Ovary (tissue), 9 donors: ENCODE measurements around the gene PALLD. TPM values are rescaled to one million over a fixed set of nuclear protein-coding genes. Genes with fewer than 3 reads are reported as not detected.

ENCODE experiments used
- DNase-seq, 5 donors: peaks; one replicate each; pipeline ENCODE4 v3.0.0-alpha.2; 2019 to 2020
- H3K27ac ChIP-seq, 2 donors: fragments of 200-600 bp; one replicate each; pipeline versions ENCODE4 v1.5.1 to v1.8.0; 2019 to 2022
- H3K27me3 ChIP-seq: fragments of 200-600 bp; one replicate; pipeline ENCODE4 v1.8.0; 2022
- H3K36me3 ChIP-seq: fragments of 200-600 bp; sonication (generic); one replicate; pipeline ENCODE4 v1.5.1; 2019
- H3K4me1 ChIP-seq: one replicate; pipeline ENCODE4 v1.8.1; 2013; ENCODE audit warnings: mild to moderate bottlenecking, moderate library complexity; ENCODE audit not compliant: insufficient read depth
- H3K4me3 ChIP-seq: fragments of 200-600 bp; sonication (generic); one replicate; pipeline ENCODE4 v1.5.1; 2017
- H3K9me3 ChIP-seq, 2 donors: fragments of 200-600 bp in 1 of 2; sonication (generic) in 1 of 2; one replicate each; pipeline versions ENCODE4 v1.5.1 to v1.8.1; 2013 to 2019; ENCODE audit warnings: mild to moderate bottlenecking in 1 of 2, moderate library complexity in 1 of 2
- EP300 ChIP-seq: sonication (generic); formaldehyde crosslinking; IDR thresholded peaks from one replicate; pipeline ENCODE4 v1.6.1; 2017; ENCODE audit warnings: antibody characterized with exemption
- POLR2A ChIP-seq: fragments of 450-650 bp; IDR thresholded peaks from one replicate; pipeline ENCODE4 v1.6.1; 2017; ENCODE audit warnings: antibody characterized with exemption, mild to moderate bottlenecking, moderate library complexity
- WGBS, 3 donors: extraction: QIAGEN DNeasy Blood & Tissue Kit in 1 of 3; methylation state at CpG; one replicate each; pipeline versions ENCODE4 v1.1.5 to v1.1.7; 2013 to 2017; 5-methylcytosine and 5-hydroxymethylcytosine counted together
- intact Hi-C, 4 donors: fragments of 100-400 bp; cut with DNase I; formaldehyde crosslinking; loops; one replicate each; pipeline versions ENCODE4 v1.11.0 to v1.15.1; 2022 to 2023
- polyA plus RNA-seq, 2 donors: library from polyadenylated mRNA; stranded (reverse); fragments of 200-250 nt in 1 of 2; fragments of 350-450 nt in 1 of 2; fragmentation: Illumina TruSeq in 1 of 2; extraction: RNeasy Lipid Tissue Mini Kit (QIAGEN cat#74804) in 1 of 2; gene quantifications; one replicate each; pipeline ENCODE4 v1.2.3, GENCODE V29; 2013 to 2014
- total RNA-seq, 7 donors: library from RNA; depleted of rRNA in 2 of 7; stranded (reverse); fragments of >200 nt in 2 of 7; fragmentation: NEBNext Ultra II Directional in 3 of 7; extraction: Animal tissue kit (Norgen Biotek cat#: 25700) in 3 of 7; gene quantifications; one replicate each; pipeline versions ENCODE4 v1.1.0 to v1.2.4, GENCODE V29; 2016 to 2023
- TF ChIP-seq, protein P1 (sequence below), 3 donors: fragments of 450-650 bp in 2 of 3; fragments of 200-600 bp in 1 of 3; IDR thresholded peaks; one replicate each; pipeline versions ENCODE4 v1.5.1 to v1.8.0; 2016 to 2022; ENCODE audit warnings: antibody characterized with exemption in 3 of 3, mild to moderate bottlenecking in 1 of 3
- donor health status: DM: no; HTN: no; CAD: no; lungs with moderate emphysema.
- donor health status: DM: no; HTN: no; CAD: no.
- donor health status: Bipolar disorder and iron deficiency.
- donor health status: DM: yes; HTN: yes; CAD: no.
- donor health status: DM: no; HTN: no; CAD: no.
- donor health status: DM: yes; HTN: yes; CAD: no.

PALLD gene
- total and polyA plus RNA-seq, 9 donors = 96.8 to 605 (median 137) TPM

DNA sequence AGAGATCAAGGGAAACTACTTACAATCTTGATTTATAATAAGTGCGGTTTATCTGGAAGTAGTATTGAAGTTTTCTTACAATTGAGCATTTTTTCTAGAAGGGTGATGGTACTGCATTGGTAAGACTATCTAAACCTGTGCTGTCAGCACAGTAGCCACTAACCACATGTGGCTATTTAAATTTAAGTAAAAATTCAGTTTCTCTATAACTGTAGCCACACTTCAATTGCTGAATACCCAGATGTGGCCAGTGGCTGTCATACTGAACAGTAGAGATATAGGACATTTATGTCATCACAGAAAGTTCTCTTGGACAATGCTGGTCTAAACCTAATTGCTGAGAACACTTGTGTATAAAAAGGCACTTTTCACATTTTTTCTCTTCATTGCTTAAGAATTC lies 290.5 kb downstream of the PALLD start:
- H3K4me3 ChIP-seq = peak overlapping the region; percentile 4
- TF ChIP-seq POLR2A (no peak), EP300 (no peak)
- TF ChIP-seq, protein P1, sequence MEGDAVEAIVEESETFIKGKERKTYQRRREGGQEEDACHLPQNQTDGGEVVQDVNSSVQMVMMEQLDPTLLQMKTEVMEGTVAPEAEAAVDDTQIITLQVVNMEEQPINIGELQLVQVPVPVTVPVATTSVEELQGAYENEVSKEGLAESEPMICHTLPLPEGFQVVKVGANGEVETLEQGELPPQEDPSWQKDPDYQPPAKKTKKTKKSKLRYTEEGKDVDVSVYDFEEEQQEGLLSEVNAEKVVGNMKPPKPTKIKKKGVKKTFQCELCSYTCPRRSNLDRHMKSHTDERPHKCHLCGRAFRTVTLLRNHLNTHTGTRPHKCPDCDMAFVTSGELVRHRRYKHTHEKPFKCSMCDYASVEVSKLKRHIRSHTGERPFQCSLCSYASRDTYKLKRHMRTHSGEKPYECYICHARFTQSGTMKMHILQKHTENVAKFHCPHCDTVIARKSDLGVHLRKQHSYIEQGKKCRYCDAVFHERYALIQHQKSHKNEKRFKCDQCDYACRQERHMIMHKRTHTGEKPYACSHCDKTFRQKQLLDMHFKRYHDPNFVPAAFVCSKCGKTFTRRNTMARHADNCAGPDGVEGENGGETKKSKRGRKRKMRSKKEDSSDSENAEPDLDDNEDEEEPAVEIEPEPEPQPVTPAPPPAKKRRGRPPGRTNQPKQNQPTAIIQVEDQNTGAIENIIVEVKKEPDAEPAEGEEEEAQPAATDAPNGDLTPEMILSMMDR (IDR thresholded peaks at IDR 0.05) = no peak
- H3K36me3 ChIP-seq = no peaks in the 10 kb centered on the region
- WGBS, 3 donors = 84 to 95% (median 85%) methylated on average over 1 of the region's 1 CpG
- intact Hi-C loops = no loop called here
- no peaks in the 10 kb centered on the region for H3K27me3 ChIP-seq
- no peak overlapping the region for H3K27ac ChIP-seq
- H3K9me3 ChIP-seq = no peaks in the 10 kb centered on the region
- DNase-seq = no peak
- peaks cover 2% of the 10 kb centered on the region for H3K4me1 ChIP-seq

- no peak for DNase-seq
- Histone ChIP-seq H3K4me1 (peaks cover 2% of the 10 kb centered on the region), H3K27ac (no peak overlapping the region), H3K9me3 (no peaks in the 10 kb centered on the region), H3K4me3 (peak overlapping the region; percentile 4), H3K36me3 (no peaks in the 10 kb centered on the region), H3K27me3 (no peaks in the 10 kb centered on the region)
- WGBS, 3 donors = 83 to 95% (median 95%) methylated on average over 10 of the region's 10 CpGs
- intact Hi-C loops = no loop called here
- TF ChIP-seq EP300 = no peak
- TF ChIP-seq POLR2A = no peak
- TF ChIP-seq, protein P1 (IDR thresholded peaks at IDR 0.05) = no peak
These were observed 291.1 kb downstream of the PALLD start for GRCh38 chr4:168787801-168788595.

GRCh38 chr4:168790898-168791297 lies 294.0 kb downstream of the PALLD start:
- no peak overlapping the region for H3K27ac ChIP-seq
- H3K4me1 ChIP-seq = no peaks in the 10 kb centered on the region
- no peaks in the 10 kb centered on the region for H3K9me3 ChIP-seq
- DNase-seq = no peak
- no peaks in the 10 kb centered on the region for H3K27me3 ChIP-seq
- TF ChIP-seq, protein P1 (IDR thresholded peaks at IDR 0.05) = no peak
- TF ChIP-seq POLR2A = no peak
- intact Hi-C loops = no loop called here
- no peaks in the 10 kb centered on the region for H3K36me3 ChIP-seq
- H3K4me3 ChIP-seq = no peak overlapping the region

DNA sequence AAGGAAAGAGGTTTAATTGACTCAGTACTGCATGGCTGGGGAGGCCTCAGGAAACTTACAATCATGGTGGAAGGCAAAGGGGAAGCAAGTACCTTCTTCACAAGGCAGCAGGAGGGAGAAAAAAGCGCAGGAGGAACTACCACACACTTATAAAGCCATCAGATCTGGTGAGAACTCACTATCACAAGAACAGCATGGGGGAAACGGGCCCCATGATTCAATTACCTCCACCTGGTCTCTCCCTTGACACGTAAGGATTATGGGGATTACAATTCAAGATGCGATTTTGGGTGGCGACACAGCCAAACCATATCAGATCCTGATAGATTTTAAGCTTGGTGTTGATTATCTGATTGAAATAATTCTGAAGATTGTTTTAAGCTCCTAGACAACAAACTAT lies 294.5 kb downstream of the PALLD start:
- H3K36me3 ChIP-seq = no peaks in the 10 kb centered on the region
- TF ChIP-seq EP300 (no peak), POLR2A (no peak)
- TF ChIP-seq, protein P1 (IDR thresholded peaks at IDR 0.05) = no peak
- no peaks in the 10 kb centered on the region for H3K4me1 ChIP-seq
- no peak overlapping the region for H3K27ac ChIP-seq
- intact Hi-C loops = no loop called here
- H3K27me3 ChIP-seq = no peaks in the 10 kb centered on the region
- no peaks in the 10 kb centered on the region for H3K9me3 ChIP-seq
- H3K4me3 ChIP-seq = no peak overlapping the region
- WGBS, 3 donors = 96 to 99% (median 96%) methylated on average over 5 of the region's 5 CpGs
- no peak for DNase-seq
